RWPE2 (cell line): Measurements from ENCODE around the gene IGFBP7.

Source experiments
- ATAC-seq: fragments of 200-7000 bp; cut with Tn5 transposase; 3 replicates; pipeline ENCODE4 v1.9.1; 2021; ENCODE audit warnings: low read depth
- DNase-seq: peaks from one replicate; pipeline ENCODE4 v3.0.0-alpha.2; 2020; ENCODE audit warnings: low spot score
- H3K27ac ChIP-seq: fragments of 450-650 bp; 2 replicates; pipeline ENCODE4 v1.5.1; 2017; ENCODE audit warnings: mild to moderate bottlenecking; ENCODE audit not compliant: poor library complexity, severe bottlenecking
- H3K27me3 ChIP-seq: fragments of 250-450 bp; sonication (Bioruptor Pico); 2 replicates; pipeline ENCODE4 v1.5.1; 2021; ENCODE audit warnings: mild to moderate bottlenecking, moderate library complexity; ENCODE audit not compliant: insufficient read depth, poor library complexity, severe bottlenecking
- H3K36me3 ChIP-seq: fragments of 250-450 bp; sonication (Bioruptor Pico); 2 replicates; pipeline ENCODE4 v1.5.1; 2020; ENCODE audit warnings: low read depth, mild to moderate bottlenecking, moderate library complexity
- H3K4me1 ChIP-seq: fragments of 250-450 bp; sonication (Bioruptor Pico); 2 replicates; pipeline ENCODE4 v1.5.1; 2021; ENCODE audit warnings: mild to moderate bottlenecking, moderate library complexity; ENCODE audit not compliant: insufficient read depth, poor library complexity, severe bottlenecking
- H3K4me3 ChIP-seq: fragments of 250-450 bp; sonication (Bioruptor Pico); 2 replicates; pipeline ENCODE4 v1.5.1; 2021; ENCODE audit warnings: mild to moderate bottlenecking, moderate library complexity; ENCODE audit not compliant: severe bottlenecking
- H3K9me3 ChIP-seq: fragments of 250-450 bp; sonication (Bioruptor Pico); 2 replicates; pipeline ENCODE4 v1.5.1; 2021; ENCODE audit warnings: mild to moderate bottlenecking, moderate library complexity; ENCODE audit not compliant: severe bottlenecking
- CTCF ChIP-seq: fragments of 450-650 bp; IDR thresholded peaks from one replicate; pipeline ENCODE4 v1.5.1; 2017; ENCODE audit warnings: mild to moderate bottlenecking, moderate library complexity; ENCODE audit not compliant: poor library complexity, severe bottlenecking

The IGFBP7 gene

DNA sequence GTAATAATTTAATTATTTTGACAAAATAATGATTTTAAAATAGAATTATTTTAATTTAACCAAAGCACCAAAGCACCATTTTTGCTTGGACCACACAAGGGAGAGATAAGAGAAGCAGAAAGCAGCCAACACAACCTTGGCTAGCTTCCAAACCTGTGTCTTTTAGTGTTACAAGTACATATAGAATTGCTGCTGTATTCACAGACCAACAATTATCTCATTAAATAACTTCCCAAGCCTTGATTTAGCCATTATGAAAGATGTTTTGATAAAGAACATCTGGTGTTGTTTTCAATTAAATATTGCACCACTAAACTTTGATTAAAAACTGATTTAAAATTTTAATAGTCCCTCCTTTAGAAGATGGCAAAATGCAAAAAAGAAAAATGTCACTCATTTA is 14.0 kb upstream of the IGFBP7 start:
- peaks cover 9% of the 10 kb centered on the region for H3K4me1 ChIP-seq
- no peaks in the 10 kb centered on the region for H3K27me3 ChIP-seq
- no peak overlapping the region for H3K4me3 ChIP-seq
- no peak for ATAC-seq
- TF ChIP-seq CTCF, result no peak
- H3K36me3 ChIP-seq, result no peaks in the 10 kb centered on the region
- no peak for DNase-seq
- H3K9me3 ChIP-seq, result no peaks in the 10 kb centered on the region
- no peak overlapping the region for H3K27ac ChIP-seq

GRCh38 chr4:57122959-57123358 is 12.8 kb upstream of the IGFBP7 start:
- TF ChIP-seq CTCF, result no peak
- no peak overlapping the region for H3K4me3 ChIP-seq
- H3K27me3 ChIP-seq, result no peaks in the 10 kb centered on the region
- no peaks in the 10 kb centered on the region for H3K36me3 ChIP-seq
- H3K9me3 ChIP-seq, result no peaks in the 10 kb centered on the region
- DNase-seq (no peak), ATAC-seq (no peak)
- H3K27ac ChIP-seq, result no peak overlapping the region
- H3K4me1 ChIP-seq, result peaks cover 16% of the 10 kb centered on the region

DNA sequence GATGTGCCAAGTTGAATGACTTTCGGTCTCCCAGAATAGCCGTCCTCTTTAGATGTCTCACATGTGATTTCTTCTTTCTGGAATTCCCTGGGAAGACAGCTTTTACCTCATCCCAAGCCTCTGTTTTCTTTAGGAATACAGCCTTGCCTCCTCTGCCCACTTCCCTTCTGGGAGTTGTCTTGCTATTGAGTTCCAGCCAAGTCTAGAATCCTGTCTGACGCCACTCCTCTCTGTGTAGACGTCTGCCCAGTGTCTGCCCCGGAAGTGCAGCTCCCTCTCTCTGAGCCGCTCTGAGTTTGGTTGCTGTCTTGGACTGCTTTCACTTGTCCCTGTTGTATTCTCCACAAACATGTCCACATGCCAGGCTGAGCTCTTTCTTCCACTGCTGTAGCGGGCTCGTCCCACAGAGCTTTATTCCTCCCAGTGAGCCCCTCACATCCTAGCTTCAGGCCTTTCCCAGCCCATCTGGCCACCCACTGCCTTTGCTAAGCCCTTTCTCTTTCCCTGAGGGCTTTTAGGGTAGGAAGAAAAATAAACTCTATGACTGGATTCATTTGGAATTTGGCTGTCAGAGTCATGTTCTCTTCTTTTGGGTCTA is 9.0 kb upstream of the IGFBP7 start:
- peak; percentile 94 for ATAC-seq
- peaks cover 22% of the 10 kb centered on the region for H3K4me1 ChIP-seq
- H3K4me3 ChIP-seq, result no peak overlapping the region
- DNase-seq, result peak; percentile 70
- no peak for TF ChIP-seq CTCF
- H3K27me3 ChIP-seq, result no peaks in the 10 kb centered on the region
- no peaks in the 10 kb centered on the region for H3K36me3 ChIP-seq
- peak overlapping the region; percentile 81 for H3K27ac ChIP-seq
- no peaks in the 10 kb centered on the region for H3K9me3 ChIP-seq

- ATAC-seq (no peak), DNase-seq (no peak)
- H3K36me3 ChIP-seq, result no peaks in the 10 kb centered on the region
- H3K27ac ChIP-seq, result no peak overlapping the region
- H3K4me3 ChIP-seq, result no peak overlapping the region
- no peak for TF ChIP-seq CTCF
- peaks cover 25% of the 10 kb centered on the region for H3K4me1 ChIP-seq
- no peaks in the 10 kb centered on the region for H3K27me3 ChIP-seq
- H3K9me3 ChIP-seq, result no peaks in the 10 kb centered on the region
These were observed 7.3 kb upstream of the IGFBP7 start for GRCh38 chr4:57117491-57117890.

GRCh38 chr4:57116245-57116644 is 6.1 kb upstream of the IGFBP7 start:
- ATAC-seq, result no peak
- Histone ChIP-seq H3K4me3 (no peak overlapping the region), H3K27ac (no peak overlapping the region), H3K36me3 (no peaks in the 10 kb centered on the region), H3K4me1 (peaks cover 38% of the 10 kb centered on the region), H3K9me3 (no peaks in the 10 kb centered on the region), H3K27me3 (no peaks in the 10 kb centered on the region)
- no peak for DNase-seq
- no peak for TF ChIP-seq CTCF
